ENCODE results near the gene NUDT14. TPM values are rescaled to one million over a fixed set of nuclear protein-coding genes. Genes with fewer than 3 reads are reported as not detected.

Gene NUDT14
- total RNA-seq, 1 donor from 2014 or later: 59.1 TPM

- TF ChIP-seq CTCF (IDR thresholded peaks at IDR 0.05): peak; percentile 32
- DNase-seq (peak; percentile 83), ATAC-seq (peak; percentile 78)
- Histone ChIP-seq H3K36me3 (no peaks in the 10 kb centered on the region), H3K9me3 (no peaks in the 10 kb centered on the region), H3K4me1 (peaks cover under 1% of the 10 kb centered on the region), H3K27ac (no peak overlapping the region), H3K27me3 (peaks cover 15% of the 10 kb centered on the region), H3K4me3 (no peak overlapping the region)
- intact Hi-C loops (cut with DNase I): no loop called here
Measured at GRCh38 chr14:105187935-105188524, 6.9 kb upstream of the NUDT14 start.

GRCh38 chr14:105187116-105187515 is 6.0 kb upstream of the NUDT14 start:
- TF ChIP-seq CTCF (IDR thresholded peaks at IDR 0.05): no peak
- intact Hi-C loops (cut with DNase I): no loop called here
- Histone ChIP-seq H3K4me1 (peaks cover 4% of the 10 kb centered on the region), H3K27me3 (peaks cover 15% of the 10 kb centered on the region), H3K36me3 (no peaks in the 10 kb centered on the region), H3K4me3 (no peak overlapping the region), H3K9me3 (no peaks in the 10 kb centered on the region), H3K27ac (no peak overlapping the region)
- no peak for DNase-seq
- peak; percentile 75 for ATAC-seq

GRCh38 chr14:105185973-105186372 is 4.9 kb upstream of the NUDT14 start:
- H3K27ac ChIP-seq: no peak overlapping the region
- no peak overlapping the region for H3K4me3 ChIP-seq
- no peak for DNase-seq
- intact Hi-C loops (cut with DNase I): no loop called here
- H3K36me3 ChIP-seq: no peaks in the 10 kb centered on the region
- ATAC-seq: no peak
- peaks cover 6% of the 10 kb centered on the region for H3K27me3 ChIP-seq
- H3K4me1 ChIP-seq: peaks cover 9% of the 10 kb centered on the region
- TF ChIP-seq CTCF (IDR thresholded peaks at IDR 0.05): no peak
- H3K9me3 ChIP-seq: no peaks in the 10 kb centered on the region

- Histone ChIP-seq H3K27ac (no peak overlapping the region), H3K27me3 (peaks cover 5% of the 10 kb centered on the region), H3K4me1 (peaks cover 16% of the 10 kb centered on the region), H3K4me3 (no peak overlapping the region), H3K9me3 (no peaks in the 10 kb centered on the region), H3K36me3 (no peaks in the 10 kb centered on the region)
- no peak for ATAC-seq
- intact Hi-C loops (cut with DNase I): no loop called here
- DNase-seq: no peak
- TF ChIP-seq CTCF (IDR thresholded peaks at IDR 0.05): no peak
Measured at GRCh38 chr14:105185001-105185400, 3.9 kb upstream of the NUDT14 start.

- intact Hi-C loops (cut with DNase I): no loop called here
- Histone ChIP-seq H3K9me3 (no peaks in the 10 kb centered on the region), H3K27me3 (peaks cover 5% of the 10 kb centered on the region), H3K4me1 (peaks cover 16% of the 10 kb centered on the region), H3K36me3 (no peaks in the 10 kb centered on the region), H3K27ac (no peak overlapping the region), H3K4me3 (no peak overlapping the region)
- no peak for DNase-seq
- no peak for TF ChIP-seq CTCF (IDR thresholded peaks at IDR 0.05)
- no peak for ATAC-seq
Measured at GRCh38 chr14:105184461-105184860, 3.3 kb upstream of the NUDT14 start.
